ENCODE measurements around the gene CBLB. TPM values are rescaled to one million over a fixed set of nuclear protein-coding genes. Genes with fewer than 3 reads are reported as not detected.

CBLB gene
- total RNA-seq, 2 donors from 2014 or later: 28.2 to 62.8 TPM

DNA sequence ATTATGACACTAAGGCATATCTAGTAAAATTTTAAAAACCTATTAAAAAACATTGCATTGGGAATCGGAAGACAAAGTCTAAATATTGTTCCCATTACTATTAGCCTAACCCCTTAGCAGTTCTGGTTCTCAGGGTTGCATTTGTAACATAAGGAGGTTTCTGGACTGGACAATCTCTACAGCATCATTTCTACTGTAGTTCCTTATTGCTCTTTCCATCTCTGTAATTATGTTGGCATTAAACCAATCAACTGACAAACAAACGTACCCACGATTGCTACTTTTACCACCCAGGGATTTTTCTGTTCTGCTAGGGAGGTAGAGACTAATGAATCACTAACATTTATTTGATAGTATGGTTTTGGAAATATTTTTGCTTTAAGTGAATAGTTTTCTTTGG, 190.8 kb downstream of the CBLB start:
- WGBS: 59% methylated on average over 3 of the region's 3 CpGs
- no peak for TF ChIP-seq POLR2A (IDR thresholded peaks at IDR 0.05)
- TF ChIP-seq CTCF (IDR thresholded peaks at IDR 0.05): no peak
- Histone ChIP-seq H3K9me3 (no peaks in the 10 kb centered on the region), H3K27ac (no peak overlapping the region), H3K27me3 (replicated peaks; ENCODE audit: insufficient read depth) (no peaks in the 10 kb centered on the region), H3K4me1 (replicated peaks) (no peaks in the 10 kb centered on the region), H3K36me3 (no peaks in the 10 kb centered on the region), H3K4me3 (no peak overlapping the region)
- DNase-seq (ENCODE audit: low spot score): no peak
- intact Hi-C loops (cut with DNase I): no loop called here

DNA sequence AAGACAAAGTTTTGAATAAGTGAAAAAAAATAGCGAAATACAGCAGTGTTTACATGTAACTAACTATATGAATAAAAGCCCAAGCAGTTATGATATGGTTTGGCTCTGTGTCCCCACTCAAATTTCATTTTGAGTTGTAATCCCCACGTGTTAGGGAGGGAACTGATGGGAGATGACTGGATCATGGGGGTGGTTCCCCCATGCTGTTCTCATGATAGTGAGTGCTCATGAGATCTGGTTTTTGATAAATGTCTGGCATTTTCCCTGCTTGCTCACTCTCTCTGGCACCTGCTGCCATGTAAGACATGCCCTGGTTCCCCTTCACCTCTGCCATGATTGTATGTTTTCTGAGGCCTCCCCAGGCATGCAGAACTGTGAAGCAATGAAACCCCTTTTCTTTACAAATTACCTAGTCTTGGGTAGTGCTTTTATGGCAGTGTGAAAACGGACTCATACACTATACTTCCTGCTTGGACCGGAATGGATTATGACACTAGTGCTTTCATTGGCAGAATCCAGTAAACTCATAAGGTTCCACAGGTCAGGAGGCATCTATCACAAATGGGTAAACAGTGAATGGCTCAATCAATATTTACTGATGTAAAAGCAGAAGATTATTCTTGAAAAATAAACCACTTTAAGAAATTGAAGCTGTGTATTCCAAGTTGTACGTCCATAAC, 192.1 kb downstream of the CBLB start:
- TF ChIP-seq POLR2A (IDR thresholded peaks at IDR 0.05): no peak
- no peak for TF ChIP-seq POLR2AphosphoS5 (IDR thresholded peaks at IDR 0.05)
- TF ChIP-seq CTCF (IDR thresholded peaks at IDR 0.05): no peak
- WGBS: 60% methylated on average over 5 of the region's 5 CpGs

GRCh38 chr3:105674437-105675065, 194.3 kb downstream of the CBLB start:
- no peak overlapping the region for H3K4me3 ChIP-seq
- TF ChIP-seq POLR2A (IDR thresholded peaks at IDR 0.05) (no peak), CTCF (IDR thresholded peaks at IDR 0.05) (no peak), POLR2AphosphoS5 (IDR thresholded peaks at IDR 0.05) (no peak)
- intact Hi-C loops (cut with DNase I): no loop called here
- no peak overlapping the region for H3K27ac ChIP-seq
- H3K9me3 ChIP-seq: no peaks in the 10 kb centered on the region
- H3K27me3 ChIP-seq (replicated peaks; ENCODE audit: insufficient read depth): no peaks in the 10 kb centered on the region
- no peak for DNase-seq (ENCODE audit: low spot score)
- H3K36me3 ChIP-seq: no peaks in the 10 kb centered on the region
- H3K4me1 ChIP-seq (replicated peaks): no peaks in the 10 kb centered on the region

More for the DNA sequence above, 192.1 kb downstream of the CBLB start:
- DNase-seq (ENCODE audit: low spot score): no peak
- no peaks in the 10 kb centered on the region for H3K4me1 ChIP-seq (replicated peaks)
- H3K27ac ChIP-seq: no peak overlapping the region
- intact Hi-C loops (cut with DNase I): no loop called here
- no peaks in the 10 kb centered on the region for H3K9me3 ChIP-seq
- H3K4me3 ChIP-seq: no peak overlapping the region
- no peaks in the 10 kb centered on the region for H3K36me3 ChIP-seq
- no peaks in the 10 kb centered on the region for H3K27me3 ChIP-seq (replicated peaks; ENCODE audit: insufficient read depth)

GRCh38 chr3:105672996-105673395, 195.8 kb downstream of the CBLB start:
- H3K27me3 ChIP-seq (replicated peaks; ENCODE audit: insufficient read depth): no peaks in the 10 kb centered on the region
- no peak overlapping the region for H3K4me3 ChIP-seq
- H3K36me3 ChIP-seq: no peaks in the 10 kb centered on the region
- H3K4me1 ChIP-seq (replicated peaks): no peaks in the 10 kb centered on the region
- no peak for DNase-seq (ENCODE audit: low spot score)
- TF ChIP-seq POLR2A (IDR thresholded peaks at IDR 0.05) (no peak), POLR2AphosphoS5 (IDR thresholded peaks at IDR 0.05) (no peak), CTCF (IDR thresholded peaks at IDR 0.05) (no peak)
- no peaks in the 10 kb centered on the region for H3K9me3 ChIP-seq
- WGBS: 96% methylated on average over 5 of the region's 5 CpGs
- intact Hi-C loops (cut with DNase I): no loop called here
- no peak overlapping the region for H3K27ac ChIP-seq

DNA sequence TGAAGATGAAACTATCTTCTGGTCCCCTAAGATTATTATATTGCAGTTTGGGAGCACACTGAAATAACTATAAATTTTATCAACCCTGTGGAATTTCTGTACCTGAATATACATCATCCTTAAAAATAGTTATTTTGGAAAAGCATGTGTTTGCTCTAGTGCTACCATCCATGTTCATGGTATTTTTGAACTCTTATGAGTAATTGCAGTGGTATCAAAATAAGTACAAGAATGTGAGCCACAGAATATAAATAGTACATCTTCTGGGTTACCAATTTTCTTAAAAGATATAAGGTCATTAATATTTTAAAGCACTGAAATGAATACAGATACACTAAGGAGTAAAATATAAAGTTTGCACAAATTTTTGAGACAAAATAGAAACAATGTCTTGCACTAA, 206.5 kb downstream of the CBLB start:
- peaks cover 0 to 12% of the 10 kb centered on the region in 2 donors for H3K36me3 ChIP-seq
- intact Hi-C loops (cut with DNase I): no loop called here
- no peak for TF ChIP-seq POLR2A (IDR thresholded peaks at IDR 0.05)
- no peak for TF ChIP-seq POLR2AphosphoS5 (IDR thresholded peaks at IDR 0.05)
- no peak for TF ChIP-seq CTCF (IDR thresholded peaks at IDR 0.05)

More for the DNA sequence above, 206.5 kb downstream of the CBLB start:
- H3K4me1 ChIP-seq (replicated peaks): no peaks in the 10 kb centered on the region
- no peak for DNase-seq (ENCODE audit: low spot score)
- no peak overlapping the region for H3K27ac ChIP-seq
- no peaks in the 10 kb centered on the region for H3K27me3 ChIP-seq (replicated peaks; ENCODE audit: insufficient read depth)
- H3K4me3 ChIP-seq: no peak overlapping the region
- H3K9me3 ChIP-seq: no peaks in the 10 kb centered on the region

All from prostate gland (tissue), 2 donors.